ENCODE results near the gene OR14A2.
"Not testable (repeated sequence)": the region's sequence is repeated elsewhere in the genome, so short reads cannot be mapped to it uniquely, and the experiment has no call there.

Gene OR14A2

DNA sequence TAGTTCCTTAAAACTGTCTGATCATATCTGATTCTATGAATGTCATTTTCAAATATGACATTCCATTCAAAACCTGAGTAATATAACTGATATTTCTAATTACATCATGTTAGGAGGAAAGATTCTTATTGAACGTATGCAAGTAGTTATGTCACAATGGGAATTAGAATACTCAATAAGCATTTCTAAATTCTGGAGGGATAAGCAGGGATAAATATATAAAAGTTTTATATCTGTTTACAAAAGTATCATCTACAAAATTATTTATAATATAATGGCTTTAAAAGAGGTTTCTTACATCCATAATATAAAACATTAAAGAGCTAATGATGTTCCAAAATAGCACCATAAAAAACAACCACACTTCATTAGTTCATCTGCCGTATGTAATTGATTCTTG is at the start of gene OR14A2:
OR14A2 (minus strand) TSS at position 101 of the 400 bp plus-strand sequence.
- DNase-seq (ENCODE audit: low read depth in 3 of 3): no peak

GRCh38 chr1:247797518-247797917 is 49.6 kb upstream of the OR14A2 start:
- DNase-seq (ENCODE audit: low read depth in 3 of 3): no peak

GRCh38 chr1:247769603-247770002 is 21.7 kb upstream of the OR14A2 start:
- DNase-seq (ENCODE audit: low read depth in 3 of 3): no peak

- DNase-seq (ENCODE audit: low read depth in 3 of 3): no peak
Measured at GRCh38 chr1:247760456-247760855, 12.5 kb upstream of the OR14A2 start, which contains the start of gene OR1C1. TSS of gene OR1C1 (minus strand) at chr1:247760556. CDS start at chr1:247758406, 2,150 bp downstream.

DNA sequence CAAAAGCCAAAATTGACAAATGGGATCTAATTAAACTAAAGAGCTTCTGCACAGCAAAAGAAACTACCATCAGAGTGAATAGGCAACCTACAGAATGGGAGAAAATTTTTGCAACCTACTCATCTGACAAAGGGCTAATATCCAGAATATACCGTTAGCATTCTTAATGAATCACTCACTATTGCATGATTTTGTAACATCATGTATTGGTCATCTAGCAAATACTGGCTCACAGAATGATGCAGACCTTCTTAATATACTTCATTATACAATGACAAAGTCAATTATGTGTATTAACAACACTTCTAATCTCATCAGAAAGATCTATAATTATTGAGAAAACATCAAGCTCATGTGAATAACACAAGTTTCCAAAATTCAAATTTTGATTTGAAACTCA is 6.4 kb upstream of the OR14A2 start:
- DNase-seq (ENCODE audit: low read depth in 3 of 3): not testable (repeated sequence)

DNA sequence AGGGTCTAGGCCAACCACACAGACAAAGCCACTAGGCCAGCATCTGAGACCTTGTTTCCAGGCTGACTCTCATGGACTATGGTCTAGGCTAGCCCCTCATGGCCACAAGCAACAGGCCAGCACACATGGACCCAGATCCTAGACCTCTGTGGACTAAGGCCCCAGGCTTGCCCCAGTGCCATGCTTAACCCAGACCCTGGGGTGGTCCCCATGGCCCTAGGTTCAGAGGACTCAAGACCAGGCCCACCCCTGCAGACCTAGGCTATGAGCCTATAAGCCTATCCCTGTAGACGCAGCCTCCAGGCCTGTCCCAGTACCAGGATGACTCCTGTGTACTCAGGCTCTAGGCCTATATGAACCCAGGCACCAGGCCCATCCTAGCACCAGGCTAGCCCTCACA is 1.9 kb upstream of the OR14A2 start:
- no peak for DNase-seq (ENCODE audit: low read depth in 3 of 3)

- no peak for DNase-seq (ENCODE audit: low read depth in 3 of 3)
Measured at GRCh38 chr1:247747616-247748015, 325 bp downstream of the OR14A2 start.

DNA sequence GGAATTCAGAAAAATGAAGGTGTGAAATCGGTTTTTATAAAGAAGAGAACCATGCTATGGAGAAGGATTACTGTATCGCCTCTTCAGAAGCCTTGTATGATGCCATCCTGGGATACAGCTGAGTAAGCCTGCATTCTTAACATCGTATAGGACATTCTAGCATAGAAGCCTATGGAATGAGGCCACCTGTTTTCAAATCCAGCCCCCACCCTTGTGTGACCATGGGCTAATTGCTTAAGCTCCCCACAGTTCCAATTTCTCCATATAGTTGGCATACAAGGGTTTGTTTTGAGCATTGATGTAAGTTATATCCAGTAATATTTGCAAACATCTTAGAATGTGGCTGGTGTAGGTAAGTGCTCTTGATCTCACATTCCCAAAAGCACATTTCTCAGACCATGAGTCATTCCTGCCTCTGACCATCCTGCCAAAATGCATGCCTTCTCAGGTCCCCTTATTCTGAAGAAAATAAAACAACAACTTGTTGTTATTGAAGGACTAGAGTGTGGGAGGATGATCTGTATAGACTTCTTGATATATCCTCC is 1.5 kb downstream of the OR14A2 start:
- DNase-seq (ENCODE audit: low read depth in 3 of 3): no peak

DNA sequence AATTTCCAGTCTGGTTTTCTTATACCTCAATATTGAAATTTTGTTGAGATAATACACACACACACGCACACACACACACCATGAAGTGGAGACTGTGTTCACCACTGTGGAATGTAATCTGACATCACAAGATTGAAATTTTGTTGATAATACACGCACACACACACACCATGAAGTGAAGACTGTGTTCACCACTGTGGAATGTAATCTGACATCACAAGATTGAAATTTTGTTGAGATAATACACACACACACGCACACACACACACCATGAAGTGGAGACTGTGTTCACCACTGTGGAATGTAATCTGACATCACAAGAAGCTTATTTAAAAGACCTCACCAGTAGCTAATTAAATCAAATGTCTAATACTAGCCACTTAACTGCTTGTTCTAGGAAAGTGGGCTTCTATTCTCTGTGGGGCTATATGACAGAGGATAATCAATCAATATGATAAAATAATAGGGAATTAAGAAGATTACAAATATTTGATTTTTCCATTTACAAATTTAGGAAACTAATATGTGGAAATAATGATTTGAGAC is 5.7 kb downstream of the OR14A2 start:
- not testable (repeated sequence) for DNase-seq (ENCODE audit: low read depth in 3 of 3)

DNA sequence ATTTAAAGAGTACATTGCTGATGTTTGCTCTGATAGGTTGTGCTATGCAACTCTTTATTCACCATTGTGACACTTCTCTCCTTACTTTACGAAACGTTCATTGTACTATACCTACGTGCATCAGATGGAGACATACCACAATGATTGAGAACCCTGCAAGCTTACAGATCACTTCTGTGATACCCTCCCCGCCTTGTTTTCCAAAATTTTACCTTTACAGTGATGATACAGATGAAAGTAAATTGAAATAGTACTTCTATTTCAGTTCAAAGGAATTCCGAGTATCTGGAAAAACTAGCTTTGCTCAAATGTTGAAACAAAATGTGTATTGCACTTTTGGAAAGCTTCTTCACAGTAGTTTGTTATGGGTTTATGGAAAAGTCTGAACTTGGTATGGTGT is 6.2 kb downstream of the OR14A2 start:
- DNase-seq (ENCODE audit: low read depth in 3 of 3): no peak

DNA sequence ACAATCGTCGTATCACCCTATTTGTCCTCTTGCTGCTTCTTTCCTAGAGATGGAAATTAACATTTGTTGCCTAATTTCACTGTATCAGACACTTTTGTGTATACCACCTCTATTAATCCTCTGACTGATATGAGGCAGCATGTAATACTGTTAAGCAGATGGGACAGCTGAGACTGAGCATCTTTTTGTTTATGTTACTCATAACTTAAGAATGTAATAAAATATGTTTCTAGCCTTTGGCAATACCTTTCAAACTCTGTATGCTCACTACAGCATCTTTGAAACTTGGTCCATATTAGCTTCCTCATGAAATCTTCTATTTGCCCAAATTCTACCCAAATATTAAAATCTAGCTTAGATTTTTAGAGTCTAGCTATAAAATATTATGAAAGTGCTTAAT is 7.2 kb downstream of the OR14A2 start:
- DNase-seq (ENCODE audit: low read depth in 3 of 3): no peak

DNA sequence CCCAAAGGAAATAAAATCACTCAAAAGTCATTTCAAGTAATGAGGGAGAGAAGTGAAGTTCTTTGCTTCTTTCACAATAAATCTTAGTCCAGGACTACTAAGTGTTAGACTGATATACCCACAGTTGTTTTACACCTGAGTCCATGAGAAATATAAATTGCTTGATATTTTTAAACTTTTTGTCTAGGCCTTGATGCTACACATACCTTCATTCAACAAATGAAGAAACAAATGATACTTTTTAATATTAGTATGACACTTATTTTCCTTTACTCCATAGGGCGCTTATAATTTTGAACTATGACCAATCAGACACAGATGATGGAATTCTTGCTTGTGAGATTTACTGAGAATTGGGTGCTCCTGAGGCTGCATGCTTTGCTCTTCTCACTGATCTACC is 9.6 kb downstream of the OR14A2 start, which contains the start of gene OR14K1:
OR14K1 (plus strand) TSS at position 301 of the 400 bp plus-strand sequence; CDS start at position 301, 0 bp downstream.
- DNase-seq (ENCODE audit: low read depth in 3 of 3): no peak

- DNase-seq (ENCODE audit: low read depth in 3 of 3): no peak
Measured at GRCh38 chr1:247721222-247721621, 26.7 kb downstream of the OR14A2 start.

DNA sequence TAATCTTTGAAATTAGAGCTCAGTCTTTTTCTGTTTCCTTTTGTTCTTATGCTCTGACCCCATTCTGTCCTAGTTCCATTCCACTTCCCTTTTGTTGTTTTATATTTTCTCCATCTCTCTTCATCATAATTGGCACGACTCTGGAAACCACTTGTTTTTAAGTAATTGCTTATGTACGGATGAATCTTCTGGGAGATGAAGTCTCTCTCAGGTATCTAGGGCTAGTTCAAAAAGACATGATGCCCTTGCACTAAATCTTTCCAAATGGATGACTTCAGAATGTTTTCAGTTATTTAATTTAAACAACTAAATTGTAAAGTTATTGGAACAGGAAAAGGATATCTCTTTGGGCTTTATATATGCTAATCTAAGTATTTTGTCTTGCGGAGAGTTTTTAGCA is 31.4 kb downstream of the OR14A2 start, which contains the start of gene OR6F1:
OR6F1 (minus strand) TSS at position 101 of the 400 bp plus-strand sequence. CDS start 3,891 bp downstream, outside the sequence.
- DNase-seq (ENCODE audit: low read depth in 3 of 3): no peak

DNA sequence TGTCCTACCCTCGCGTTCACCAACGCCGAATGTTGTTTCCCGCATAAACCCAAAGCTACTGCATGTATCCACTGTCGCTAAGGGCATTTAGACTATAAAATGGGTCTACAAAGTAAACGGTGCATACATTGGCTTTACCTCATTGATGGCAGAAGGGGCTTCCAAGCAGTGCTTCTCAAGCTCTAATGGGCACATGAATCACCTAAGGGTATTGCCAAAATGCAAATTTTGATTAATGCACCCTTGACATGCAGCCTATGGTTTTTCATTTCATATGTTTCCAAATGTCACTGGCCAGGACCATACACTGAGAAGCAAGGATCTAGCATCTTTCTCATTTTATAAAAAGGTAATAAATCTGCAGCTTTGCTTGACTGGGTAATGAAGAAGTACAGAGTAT is 34.2 kb downstream of the OR14A2 start:
- no peak for DNase-seq (ENCODE audit: low read depth in 3 of 3)

GRCh38 chr1:247710681-247711080 is 37.3 kb downstream of the OR14A2 start:
- not testable (repeated sequence) for DNase-seq (ENCODE audit: low read depth in 3 of 3)

GRCh38 chr1:247701338-247701737 is 46.6 kb downstream of the OR14A2 start:
- DNase-seq (ENCODE audit: low read depth in 3 of 3): no peak

DNA sequence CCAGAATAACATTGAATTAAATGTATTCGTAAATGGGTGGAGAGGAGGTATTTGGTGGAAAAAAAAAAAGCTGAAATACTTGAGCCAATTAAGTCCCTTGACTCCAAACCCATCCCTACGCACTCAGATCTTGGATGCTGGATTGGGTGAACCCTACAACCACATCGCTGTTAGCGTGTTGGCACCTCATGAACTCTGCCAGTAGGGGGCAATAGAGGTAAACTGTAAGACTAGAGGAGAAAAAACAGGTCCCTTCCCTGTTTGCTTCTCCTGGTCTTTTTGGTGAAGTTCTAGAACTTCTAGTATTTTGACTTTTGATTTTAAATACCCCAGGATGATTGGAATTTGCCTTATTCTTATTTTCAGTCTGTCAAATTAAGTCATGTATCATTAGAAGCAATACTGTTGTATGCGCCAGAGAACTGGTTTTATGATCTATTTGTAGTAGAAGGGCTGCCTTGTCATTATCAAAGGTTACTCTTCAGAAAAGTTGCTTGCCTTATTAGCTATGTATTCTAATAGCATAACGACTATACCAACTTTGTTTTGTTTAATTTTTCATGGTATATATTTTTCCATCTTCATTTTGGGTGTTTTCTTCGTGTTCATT is 66.5 kb downstream of the OR14A2 start:
- DNase-seq (ENCODE audit: low read depth in 3 of 3): peak in 2 of 3 experiments; percentile 7 to 9

DNA sequence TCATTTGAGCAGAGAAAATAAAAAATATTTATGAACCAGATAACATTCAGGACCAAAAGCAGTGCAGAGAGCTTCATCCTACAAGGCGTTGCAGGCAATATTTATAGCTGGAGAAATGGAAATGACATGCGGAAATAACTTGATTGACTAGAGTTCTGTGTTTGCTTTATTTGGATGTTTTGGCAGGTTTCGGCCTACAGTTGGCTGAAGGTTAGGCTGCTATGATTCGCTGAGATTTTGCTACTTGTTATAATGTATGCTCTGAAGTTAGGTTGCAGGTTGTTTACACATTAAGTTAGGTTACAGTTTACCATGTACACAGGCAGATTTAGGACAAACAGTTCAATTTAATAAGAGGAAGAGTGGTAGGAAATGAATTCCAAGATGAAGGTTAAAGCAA is 67.8 kb downstream of the OR14A2 start:
- no peak for DNase-seq (ENCODE audit: low read depth in 3 of 3)

DNA sequence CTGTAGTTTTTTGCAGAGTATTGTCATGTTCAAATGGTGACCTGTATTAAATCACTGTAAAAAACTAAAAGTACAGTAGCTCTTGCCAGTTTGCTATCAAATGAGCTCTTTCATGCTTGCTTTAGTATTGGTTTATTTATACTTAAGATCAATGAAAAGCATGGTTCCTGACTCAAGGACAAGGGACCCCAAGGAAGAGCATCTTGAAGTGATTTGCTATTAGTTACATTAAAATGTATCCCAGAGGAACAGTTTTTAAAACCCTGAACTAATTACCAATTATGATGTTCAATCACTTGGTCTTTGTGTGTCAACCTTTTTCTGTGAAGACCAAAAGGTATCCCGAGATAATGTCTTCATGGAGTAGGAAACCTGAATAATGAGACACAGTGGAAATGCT is 68.3 kb downstream of the OR14A2 start, which contains the start of gene OR13G1:
OR13G1 (minus strand) TSS at position 101 of the 400 bp plus-strand sequence. CDS start 6,698 bp downstream, outside the sequence.
- no peak for DNase-seq (ENCODE audit: low read depth in 3 of 3)
